Neural progenitor cell (in vitro differentiated cells): ENCODE data around the gene CSAD. TPM values are rescaled to one million over a fixed set of nuclear protein-coding genes. Genes with fewer than 3 reads are reported as not detected.

Experiments used
- DNase-seq: peaks from one replicate; pipeline ENCODE4 v3.0.0-alpha.2; 2016; ENCODE audit warnings: low spot score
- H2AFZ ChIP-seq: fragments of 200-600 bp; sonication (generic); replicated peaks from 2 replicates; pipeline ENCODE4 v1.6.1; 2016; ENCODE audit warnings: antibody characterized with exemption
- H3F3A ChIP-seq: fragments of 200-600 bp; sonication (generic); 2 replicates; pipeline ENCODE4 v1.6.1; 2016; ENCODE audit warnings: antibody characterized with exemption, low read depth
- H3K27ac ChIP-seq: fragments of 200-600 bp; sonication (generic); 2 replicates; pipeline ENCODE4 v1.5.1; 2016; ENCODE audit warnings: mild to moderate bottlenecking
- H3K27me3 ChIP-seq: fragments of 200-600 bp; sonication (generic); 2 replicates; pipeline ENCODE4 v1.6.1; 2016; ENCODE audit warnings: mild to moderate bottlenecking, moderate library complexity
- H3K36me3 ChIP-seq: fragments of 200-600 bp; sonication (generic); 2 replicates; pipeline ENCODE4 v1.5.1; 2016
- H3K4me1 ChIP-seq: fragments of 200-600 bp; sonication (generic); 2 replicates; pipeline ENCODE4 v1.6.1; 2016; ENCODE audit warnings: mixed run types
- H3K4me2 ChIP-seq: fragments of 200-600 bp; sonication (generic); 2 replicates; pipeline ENCODE4 v1.6.1; 2016
- H3K4me3 ChIP-seq: fragments of 200-600 bp; sonication (generic); 2 replicates; pipeline ENCODE4 v1.5.1; 2016
- H3K79me2 ChIP-seq: fragments of 200-600 bp; sonication (generic); 2 replicates; pipeline ENCODE4 v1.6.1; 2016; ENCODE audit warnings: low read depth
- H3K9ac ChIP-seq: fragments of 200-600 bp; sonication (generic); 2 replicates; pipeline ENCODE4 v1.6.1; 2016
- H3K9me3 ChIP-seq: fragments of 200-600 bp; sonication (generic); 2 replicates; pipeline ENCODE4 v1.5.1; 2016; ENCODE audit warnings: low read depth
- H4K20me1 ChIP-seq: fragments of 200-600 bp; sonication (generic); 2 replicates; pipeline ENCODE4 v1.6.1; 2016; ENCODE audit warnings: low read depth
- H3K27ac Mint-ChIP-seq: 3 replicates; pipeline ENCODE4 v1.8.0; 2021; ENCODE audit warnings: mixed read lengths
- H3K27me3 Mint-ChIP-seq: 2 replicates; pipeline ENCODE4 v1.8.0; 2022; ENCODE audit warnings: low read depth, mild to moderate bottlenecking, inconsistent platforms, moderate library complexity, mixed read lengths; ENCODE audit not compliant: insufficient read depth
- H3K36me3 Mint-ChIP-seq: 3 replicates; pipeline ENCODE4 v1.8.0; 2021; ENCODE audit warnings: mixed read lengths
- H3K4me1 Mint-ChIP-seq: 3 replicates; pipeline ENCODE4 v1.8.0; 2021; ENCODE audit warnings: mixed read lengths
- H3K4me3 Mint-ChIP-seq: 3 replicates; pipeline ENCODE4 v1.8.0; 2021; ENCODE audit warnings: mild to moderate bottlenecking, moderate library complexity, mixed read lengths
- H3K9me3 Mint-ChIP-seq: 3 replicates; pipeline ENCODE4 v1.8.0; 2020; ENCODE audit warnings: mixed read lengths
- CTCF ChIP-seq: fragments of 200-600 bp; sonication (generic); IDR thresholded peaks from 2 replicates; pipeline ENCODE4 v1.5.1; 2017; ENCODE audit warnings: antibody characterized with exemption, mild to moderate bottlenecking
- EZH2 ChIP-seq: fragments of 200-600 bp; sonication (generic); IDR thresholded peaks from 2 replicates; pipeline ENCODE4 v1.6.1; 2017; ENCODE audit warnings: antibody characterized with exemption, mild to moderate bottlenecking, moderate library complexity
- EZH2phosphoT487 ChIP-seq: fragments of 200-600 bp; sonication (generic); IDR thresholded peaks from 2 replicates; pipeline ENCODE4 v1.6.1; 2017; ENCODE audit warnings: antibody characterized with exemption
- total RNA-seq: library from RNA; depleted of rRNA; stranded (reverse); fragments of >200 nt; gene quantifications from 2 replicates; pipeline ENCODE4 v1.2.3, GENCODE V29; 2015; ENCODE audit warnings: low replicate concordance

The CSAD gene
- total RNA-seq, 1 donor from 2014 or later: 26.9 TPM

- no peaks in the 10 kb centered on the region for H3K36me3 Mint-ChIP-seq
- no peaks in the 10 kb centered on the region for H4K20me1 ChIP-seq
- H3K27me3 Mint-ChIP-seq: peaks cover 33% of the 10 kb centered on the region
- TF ChIP-seq CTCF (peak; percentile 56), EZH2phosphoT487 (no peak), EZH2 (no peak)
- peak overlapping the region; percentile 40 for H2AFZ ChIP-seq
- H3F3A ChIP-seq: peaks cover 81% of the 10 kb centered on the region
- H3K36me3 ChIP-seq: no peaks in the 10 kb centered on the region
- peaks cover 73% of the 10 kb centered on the region for H3K4me1 ChIP-seq
- peak overlapping the region; percentile 87 for H3K27ac ChIP-seq
- H3K9me3 Mint-ChIP-seq: no peaks in the 10 kb centered on the region
- H3K4me1 Mint-ChIP-seq: peaks cover 65% of the 10 kb centered on the region
- peak; percentile 94 for DNase-seq
- peak overlapping the region; percentile 91 for H3K4me3 Mint-ChIP-seq
- peaks cover 16% of the 10 kb centered on the region for H3K27me3 ChIP-seq
- H3K9me3 ChIP-seq: no peaks in the 10 kb centered on the region
- no peak overlapping the region for H3K9ac ChIP-seq
- peaks cover 34% of the 10 kb centered on the region for H3K79me2 ChIP-seq
- peak overlapping the region; percentile 51 for H3K4me3 ChIP-seq
- peak overlapping the region; percentile 15 for H3K27ac Mint-ChIP-seq
- H3K4me2 ChIP-seq: peak overlapping the region; percentile 77
Observed at GRCh38 chr12:53221203-53222080, 40.7 kb upstream of the CSAD start.

GRCh38 chr12:53220694-53221202 lies 40.0 kb upstream of the CSAD start:
- Histone ChIP-seq H3K79me2 (peaks cover 41% of the 10 kb centered on the region), H3K27me3 (peaks cover 16% of the 10 kb centered on the region), H3K4me1 (peaks cover 74% of the 10 kb centered on the region), H2AFZ (peak overlapping the region; percentile 40), H3F3A (peaks cover 87% of the 10 kb centered on the region), H3K4me3 (peak overlapping the region; percentile 51), H3K4me2 (peak overlapping the region; percentile 77), H3K9me3 (no peaks in the 10 kb centered on the region), H4K20me1 (peaks cover 4% of the 10 kb centered on the region), H3K36me3 (no peaks in the 10 kb centered on the region), H3K9ac (no peak overlapping the region), H3K27ac (peak overlapping the region; percentile 87)
- peaks cover 65% of the 10 kb centered on the region for H3K4me1 Mint-ChIP-seq
- H3K9me3 Mint-ChIP-seq: no peaks in the 10 kb centered on the region
- TF ChIP-seq EZH2 (no peak), EZH2phosphoT487 (no peak), CTCF (no peak)
- peak; percentile 98 for DNase-seq
- H3K27ac Mint-ChIP-seq: peak overlapping the region; percentile 15
- no peaks in the 10 kb centered on the region for H3K36me3 Mint-ChIP-seq
- peak overlapping the region; percentile 91 for H3K4me3 Mint-ChIP-seq
- H3K27me3 Mint-ChIP-seq: peaks cover 38% of the 10 kb centered on the region

DNA sequence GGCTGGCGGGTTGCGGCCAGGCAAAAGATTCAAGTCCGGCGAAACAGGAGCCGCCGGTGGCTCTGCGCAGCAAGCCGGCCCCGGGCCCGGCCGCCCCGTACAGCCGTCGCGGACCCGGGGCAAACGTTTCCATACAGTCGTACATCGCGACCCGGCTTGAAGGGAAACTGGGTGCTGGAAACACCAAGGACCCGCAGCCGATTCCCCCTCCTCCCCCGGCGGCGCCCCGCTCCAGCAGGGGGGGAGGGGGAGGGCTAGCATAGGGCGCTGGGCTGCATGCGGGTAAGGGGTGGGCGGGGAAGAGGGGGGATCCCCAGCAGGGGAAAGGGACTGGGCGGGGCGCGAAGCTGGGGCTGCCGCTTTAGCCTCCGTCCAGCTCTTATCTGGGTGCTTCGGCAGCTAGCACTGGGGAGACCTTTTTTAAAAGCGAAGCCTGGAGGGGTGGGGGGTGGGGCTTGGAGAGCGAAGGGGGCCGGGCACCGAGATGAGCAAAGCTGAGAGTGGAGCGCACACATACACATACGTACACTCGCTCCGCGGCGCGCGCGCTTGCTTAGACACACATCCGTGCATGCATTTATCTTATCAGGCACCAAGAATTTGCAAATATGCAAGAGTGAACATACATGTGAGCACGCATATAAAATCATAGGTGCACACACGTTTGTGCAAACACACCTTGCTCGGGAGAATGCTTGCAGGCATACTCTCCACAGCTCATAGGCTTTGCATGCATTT lies 39.4 kb upstream of the CSAD start:
- H3K4me1 ChIP-seq: peaks cover 68% of the 10 kb centered on the region
- peak overlapping the region; percentile 51 for H3K4me3 ChIP-seq
- peaks cover 41% of the 10 kb centered on the region for H3K79me2 ChIP-seq
- H2AFZ ChIP-seq: peak overlapping the region; percentile 3
- H3K27ac Mint-ChIP-seq: no peak overlapping the region
- H3K27ac ChIP-seq: no peak overlapping the region
- no peak for TF ChIP-seq EZH2phosphoT487
- TF ChIP-seq CTCF: no peak
- peak; percentile 4 for TF ChIP-seq EZH2
- H3K36me3 ChIP-seq: no peaks in the 10 kb centered on the region
- H3K36me3 Mint-ChIP-seq: no peaks in the 10 kb centered on the region
- H3F3A ChIP-seq: peaks cover 82% of the 10 kb centered on the region
- DNase-seq: peak; percentile 80
- no peaks in the 10 kb centered on the region for H3K9me3 ChIP-seq
- H3K9ac ChIP-seq: no peak overlapping the region
- H3K4me2 ChIP-seq: peak overlapping the region; percentile 77
- H3K4me1 Mint-ChIP-seq: peaks cover 60% of the 10 kb centered on the region
- H3K9me3 Mint-ChIP-seq: no peaks in the 10 kb centered on the region
- peaks cover 4% of the 10 kb centered on the region for H4K20me1 ChIP-seq
- peaks cover 36% of the 10 kb centered on the region for H3K27me3 Mint-ChIP-seq
- H3K4me3 Mint-ChIP-seq: peak overlapping the region; percentile 91
- peaks cover 16% of the 10 kb centered on the region for H3K27me3 ChIP-seq
